IPS-20b (cell line): ENCODE results near the gene NAPEPLD.
A peak's percentile ranks its signal among the peaks of the same experiment; 100 is the strongest.
"Not testable (repeated sequence)": the region's sequence is repeated elsewhere in the genome, so short reads cannot be mapped to it uniquely, and the experiment has no call there.

Experiments
- H3K27ac ChIP-seq: one replicate; pipeline ENCODE4 v1.5.1; 2013; ENCODE audit warnings: low read length
- H3K27me3 ChIP-seq: 2 replicates; pipeline ENCODE4 v1.6.1; 2013; ENCODE audit warnings: mild to moderate bottlenecking, low read length, inconsistent platforms; ENCODE audit not compliant: insufficient read depth
- H3K36me3 ChIP-seq: 2 replicates; pipeline ENCODE4 v1.6.1; 2013; ENCODE audit warnings: low read depth, mild to moderate bottlenecking, inconsistent platforms, low read length, moderate library complexity; ENCODE audit not compliant: insufficient read depth
- H3K4me1 ChIP-seq: 2 replicates; pipeline ENCODE4 v1.6.1; 2013; ENCODE audit warnings: mild to moderate bottlenecking, control low read depth, inconsistent platforms, low read length, moderate library complexity; ENCODE audit not compliant: insufficient read depth
- H3K4me3 ChIP-seq: 2 replicates; pipeline ENCODE4 v1.5.1; 2013; ENCODE audit warnings: mild to moderate bottlenecking, low read length, inconsistent platforms
- H3K9ac ChIP-seq: 2 replicates; pipeline ENCODE4 v1.6.1; 2013; ENCODE audit warnings: low read depth, mild to moderate bottlenecking, inconsistent platforms, low read length, moderate library complexity
- H3K9me3 ChIP-seq: 2 replicates; pipeline ENCODE4 v1.6.1; 2013; ENCODE audit warnings: mild to moderate bottlenecking, low read depth, low read length, inconsistent platforms; ENCODE audit not compliant: insufficient read depth

Gene NAPEPLD

GRCh38 chr7:103148994-103149807, at the start of gene NAPEPLD:
Gene NAPEPLD (minus strand): TSS chr7:103149099. CDS start chr7:103128776, 20,323 bp downstream.
- Histone ChIP-seq H3K36me3 (no peaks in the 10 kb centered on the region), H3K4me3 (peak within 1 kb of the TSS; percentile 81), H3K27me3 (peaks cover 4% of the 10 kb centered on the region; the same call in 1 of the 2 replicates), H3K9me3 (no peaks in the 10 kb centered on the region), H3K27ac (no peak within 1 kb of the TSS), H3K4me1 (peaks cover 9% of the 10 kb centered on the region; the same call in 1 of the 2 replicates), H3K9ac (peak within 1 kb of the TSS; percentile 78)

GRCh38 chr7:103198079-103198478, 49.2 kb upstream of the NAPEPLD start:
- H3K27ac ChIP-seq, H3K36me3 ChIP-seq, H3K27me3 ChIP-seq, H3K4me3 ChIP-seq, H3K9ac ChIP-seq, H3K9me3 ChIP-seq, H3K4me1 ChIP-seq: not testable (repeated sequence)

GRCh38 chr7:103195364-103195763, 46.5 kb upstream of the NAPEPLD start:
- not testable (repeated sequence) for H3K4me3 ChIP-seq, H3K27me3 ChIP-seq, H3K9ac ChIP-seq, H3K9me3 ChIP-seq, H3K27ac ChIP-seq, H3K36me3 ChIP-seq, H3K4me1 ChIP-seq

- H3K4me1 ChIP-seq, H3K4me3 ChIP-seq, H3K27ac ChIP-seq, H3K27me3 ChIP-seq, H3K9ac ChIP-seq, H3K36me3 ChIP-seq, H3K9me3 ChIP-seq: not testable (repeated sequence)
Measured at GRCh38 chr7:103172415-103173146, 23.7 kb upstream of the NAPEPLD start.

GRCh38 chr7:103171695-103172414, 23.0 kb upstream of the NAPEPLD start:
- H3K9me3 ChIP-seq, H3K27me3 ChIP-seq, H3K4me1 ChIP-seq, H3K9ac ChIP-seq, H3K4me3 ChIP-seq, H3K27ac ChIP-seq, H3K36me3 ChIP-seq: not testable (repeated sequence)

- not testable (repeated sequence) for H3K9me3 ChIP-seq, H3K4me3 ChIP-seq, H3K4me1 ChIP-seq, H3K9ac ChIP-seq, H3K36me3 ChIP-seq, H3K27ac ChIP-seq, H3K27me3 ChIP-seq
Measured at GRCh38 chr7:103166921-103167544, 18.1 kb upstream of the NAPEPLD start.

- not testable (repeated sequence) for H3K9ac ChIP-seq, H3K4me1 ChIP-seq, H3K27me3 ChIP-seq, H3K36me3 ChIP-seq, H3K4me3 ChIP-seq, H3K9me3 ChIP-seq, H3K27ac ChIP-seq
Measured at GRCh38 chr7:103163087-103163825, 14.4 kb upstream of the NAPEPLD start.

GRCh38 chr7:103162641-103163040, 13.7 kb upstream of the NAPEPLD start:
- H3K36me3 ChIP-seq, H3K27me3 ChIP-seq, H3K9ac ChIP-seq, H3K27ac ChIP-seq, H3K4me3 ChIP-seq, H3K9me3 ChIP-seq, H3K4me1 ChIP-seq: not testable (repeated sequence)

- H3K27ac ChIP-seq, H3K4me3 ChIP-seq, H3K27me3 ChIP-seq: not testable (repeated sequence)
Measured at GRCh38 chr7:103161998-103162616, 13.2 kb upstream of the NAPEPLD start.

GRCh38 chr7:103159072-103159471, 10.2 kb upstream of the NAPEPLD start:
- H3K36me3 ChIP-seq, H3K27ac ChIP-seq, H3K9ac ChIP-seq, H3K27me3 ChIP-seq, H3K4me3 ChIP-seq, H3K9me3 ChIP-seq, H3K4me1 ChIP-seq: not testable (repeated sequence)

More at GRCh38 chr7:103161998-103162616, 13.2 kb upstream of the NAPEPLD start:
- not testable (repeated sequence) for H3K9ac ChIP-seq, H3K36me3 ChIP-seq, H3K9me3 ChIP-seq, H3K4me1 ChIP-seq
